H1 (cell line): ENCODE data around the gene TCIRG1. TPM values are rescaled to one million over a fixed set of nuclear protein-coding genes. Genes with fewer than 3 reads are reported as not detected.

ENCODE experiments used
- BRCA1 ChIP-seq: IDR thresholded peaks from 2 replicates; pipeline ENCODE4 v1.6.1; 2012; ENCODE audit warnings: low read depth, low read length, improper control_type of control experiment
- CEBPB ChIP-seq: IDR thresholded peaks from 2 replicates; pipeline ENCODE4 v1.6.1; 2012; ENCODE audit warnings: low read depth, low read length
- HDAC2 ChIP-seq, 2 experiments: fragments of 300-600 bp in 1 of 2; sonication (generic) in 1 of 2; IDR thresholded peaks; 2 replicates each; pipeline ENCODE4 v1.6.1; 2011 to 2012; ENCODE audit warnings: low read depth in 2 of 2, low read length in 2 of 2, mild to moderate bottlenecking in 2 of 2, moderate library complexity in 2 of 2, borderline replicate concordance in 1 of 2, inconsistent platforms in 1 of 2
- JUN ChIP-seq: IDR thresholded peaks from 2 replicates; pipeline ENCODE4 v1.6.1; 2011; ENCODE audit warnings: low read depth, mild to moderate bottlenecking, improper control_type of control experiment, low read length
- KDM1A ChIP-seq: fragments of 200-600, 300-600 bp; sonication (generic); IDR thresholded peaks from 2 replicates; pipeline ENCODE4 v1.7.1; 2016; ENCODE audit warnings: mild to moderate bottlenecking, low read length, borderline replicate concordance
- KDM4A ChIP-seq: IDR thresholded peaks from one replicate; pipeline ENCODE4 v1.7.1; 2012; ENCODE audit warnings: low read depth, mild to moderate bottlenecking, moderate library complexity, low read length, inconsistent platforms; ENCODE audit not compliant: severe bottlenecking
- SIN3A ChIP-seq, 2 experiments: IDR thresholded peaks in 1 of 2; conservative IDR thresholded peaks in 1 of 2; 2 replicates each; pipeline ENCODE4 v1.6.1; 2011 to 2012; ENCODE audit warnings: low read length in 2 of 2, improper control_type of control experiment in 1 of 2, low read depth in 1 of 2, mild to moderate bottlenecking in 1 of 2
- polyA plus RNA-seq, 7 experiments: library from polyadenylated mRNA; depleted of rRNA in 3 of 7; stranded (reverse) in 5 of 7; unstranded in 2 of 7; fragments of >200 nt in 5 of 7; fragments of 200-250 nt in 2 of 7; gene quantifications; 1 replicate in 5 of 7; 2 replicates in 1 of 7; 4 replicates in 1 of 7; pipeline versions ENCODE4 v1.2.1 to v1.2.3, GENCODE V29; 2011 to 2013; ENCODE audit warnings: missing spikeins in 2 of 7, mixed read lengths in 2 of 7
- total RNA-seq: library from RNA; stranded (reverse); fragmentation: NEBNext Ultra II Directional; extraction: Animal tissue kit (Norgen Biotek cat#: 25700); gene quantifications from 2 replicates; pipeline ENCODE4 v1.2.1, GENCODE V29; 2021
- TF ChIP-seq, protein P1 (sequence below): IDR thresholded peaks from 2 replicates; pipeline ENCODE4 v1.6.1; 2011; ENCODE audit warnings: low read length, improper control_type of control experiment
- TF ChIP-seq, protein P2 (sequence below): IDR thresholded peaks from 2 replicates; pipeline ENCODE4 v1.6.1; 2012; ENCODE audit warnings: inconsistent platforms

TCIRG1 gene
- total and polyA plus RNA-seq, 2 of the 8 experiments (the other 6 are each of a cell fraction or from before 2014, with no cell fraction given): 25.3 to 39.6 TPM

DNA sequence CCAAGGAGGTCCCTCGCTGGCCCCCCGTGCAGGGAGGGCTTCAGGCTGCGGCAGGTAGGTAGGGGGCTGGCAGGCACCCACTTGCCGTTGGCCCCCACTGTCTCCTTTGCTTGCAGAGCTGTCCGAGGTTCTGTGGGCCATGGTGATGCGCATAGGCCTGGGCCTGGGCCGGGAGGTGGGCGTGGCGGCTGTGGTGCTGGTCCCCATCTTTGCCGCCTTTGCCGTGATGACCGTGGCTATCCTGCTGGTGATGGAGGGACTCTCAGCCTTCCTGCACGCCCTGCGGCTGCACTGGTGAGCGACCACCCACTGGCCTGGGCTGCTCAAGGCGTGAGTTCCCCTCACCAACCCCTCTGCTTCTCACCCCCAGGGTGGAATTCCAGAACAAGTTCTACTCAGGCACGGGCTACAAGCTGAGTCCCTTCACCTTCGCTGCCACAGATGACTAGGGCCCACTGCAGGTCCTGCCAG, 11.6 kb downstream of the TCIRG1 start (continued):
- TF ChIP-seq KDM1A: no peak
- TF ChIP-seq KDM4A: no peak
- TF ChIP-seq SIN3A (conservative IDR thresholded peaks at IDR 0.05 in 1 of 2, IDR thresholded peaks at IDR 0.05 in 1 of 2; ENCODE audit: low read depth in 1 of 2, low read length in 2 of 2): no peak
- TF ChIP-seq JUN: no peak
- TF ChIP-seq CEBPB: no peak
- TF ChIP-seq HDAC2 (IDR thresholded peaks at IDR 0.05; ENCODE audit: borderline replicate concordance in 1 of 2, low read depth in 2 of 2, low read length in 2 of 2): no peak
- TF ChIP-seq, protein P1, sequence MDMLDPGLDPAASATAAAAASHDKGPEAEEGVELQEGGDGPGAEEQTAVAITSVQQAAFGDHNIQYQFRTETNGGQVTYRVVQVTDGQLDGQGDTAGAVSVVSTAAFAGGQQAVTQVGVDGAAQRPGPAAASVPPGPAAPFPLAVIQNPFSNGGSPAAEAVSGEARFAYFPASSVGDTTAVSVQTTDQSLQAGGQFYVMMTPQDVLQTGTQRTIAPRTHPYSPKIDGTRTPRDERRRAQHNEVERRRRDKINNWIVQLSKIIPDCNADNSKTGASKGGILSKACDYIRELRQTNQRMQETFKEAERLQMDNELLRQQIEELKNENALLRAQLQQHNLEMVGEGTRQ: no peak
- TF ChIP-seq, protein P2, sequence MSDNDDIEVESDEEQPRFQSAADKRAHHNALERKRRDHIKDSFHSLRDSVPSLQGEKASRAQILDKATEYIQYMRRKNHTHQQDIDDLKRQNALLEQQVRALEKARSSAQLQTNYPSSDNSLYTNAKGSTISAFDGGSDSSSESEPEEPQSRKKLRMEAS: no peak
- TF ChIP-seq BRCA1: no peak
